MM.1S (cell line): ENCODE data around the gene MRI1.

Source experiments
- CTCF ChIP-seq: fragments of 300-600 bp; sonication (generic); IDR thresholded peaks from 2 replicates; pipeline ENCODE4 v1.5.1; 2016; ENCODE audit warnings: antibody characterized with exemption, low read length, mixed read lengths
- EZH2 ChIP-seq: fragments of 300-600 bp; sonication (generic); optimal IDR thresholded peaks from 2 replicates; pipeline ENCODE3; 2017; ENCODE audit warnings: low read depth, mild to moderate bottlenecking, antibody characterized with exemption, low read length, mixed read lengths
- EZH2phosphoT487 ChIP-seq: fragments of 300-600 bp; sonication (generic); IDR thresholded peaks from 2 replicates; pipeline ENCODE4 v1.6.1; 2018; ENCODE audit warnings: antibody characterized with exemption, low read length

GRCh38 chr19:13732337-13732736 is 32.0 kb upstream of the MRI1 start:
- TF ChIP-seq EZH2: no peak
- no peak for TF ChIP-seq CTCF
- TF ChIP-seq EZH2phosphoT487: no peak
